Measurements from ENCODE around the gene NCAM1.

NCAM1 gene

GRCh38 chr11:113316256-113316655 lies 355.0 kb downstream of the NCAM1 start:
- H3K36me3 ChIP-seq, result no peaks in the 10 kb centered on the region; the same call in 1 of the 2 replicates
- no peak overlapping the region for H3K27ac ChIP-seq
- H3K4me3 ChIP-seq (ENCODE audit: low read depth, low read length), result no peak overlapping the region
- H3K27me3 ChIP-seq (ENCODE audit: insufficient read depth, low read depth, severe bottlenecking), result no peaks in the 10 kb centered on the region
- TF ChIP-seq CTCF (IDR thresholded peaks at IDR 0.05; ENCODE audit: low read depth, low read length), result no peak
- DNase-seq, result no peak
- H3K9me3 ChIP-seq (ENCODE audit: severe bottlenecking), result no peaks in the 10 kb centered on the region

DNA sequence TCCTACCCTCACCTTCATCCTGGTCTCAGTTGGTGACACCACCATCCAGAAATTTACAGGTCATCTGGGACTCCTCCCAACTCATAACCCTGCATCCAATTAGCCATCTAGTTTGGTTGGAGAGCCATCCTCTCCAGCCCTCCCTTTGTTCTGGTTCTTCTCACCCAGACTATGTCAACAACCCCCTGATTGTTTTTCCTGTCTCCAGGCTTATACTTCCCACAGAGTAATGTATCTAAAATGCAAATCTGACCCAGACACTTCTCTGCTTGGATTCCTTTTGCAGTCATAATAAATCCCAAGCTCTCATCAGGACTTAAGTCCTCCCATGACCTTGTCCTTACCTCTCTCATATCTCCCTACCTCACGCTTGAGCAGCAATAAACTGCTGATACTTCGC lies 356.1 kb downstream of the NCAM1 start:
- Histone ChIP-seq H3K4me3 (ENCODE audit: low read depth, low read length) (no peak overlapping the region), H3K9me3 (ENCODE audit: severe bottlenecking) (no peaks in the 10 kb centered on the region), H3K36me3 (no peaks in the 10 kb centered on the region; the same call in 1 of the 2 replicates), H3K27me3 (ENCODE audit: insufficient read depth, low read depth, severe bottlenecking) (no peaks in the 10 kb centered on the region), H3K27ac (no peak overlapping the region)
- DNase-seq, result no peak
- TF ChIP-seq CTCF (IDR thresholded peaks at IDR 0.05; ENCODE audit: low read depth, low read length), result no peak

GRCh38 chr11:113319085-113319484 lies 357.9 kb downstream of the NCAM1 start:
- no peak for TF ChIP-seq CTCF (IDR thresholded peaks at IDR 0.05; ENCODE audit: low read depth, low read length)
- Histone ChIP-seq H3K36me3 (no peaks in the 10 kb centered on the region; the same call in 1 of the 2 replicates), H3K27ac (no peak overlapping the region), H3K9me3 (ENCODE audit: severe bottlenecking) (no peaks in the 10 kb centered on the region), H3K4me3 (ENCODE audit: low read depth, low read length) (no peak overlapping the region), H3K27me3 (ENCODE audit: insufficient read depth, low read depth, severe bottlenecking) (no peaks in the 10 kb centered on the region)
- DNase-seq, result no peak

GRCh38 chr11:113322158-113322557 lies 360.9 kb downstream of the NCAM1 start:
- Histone ChIP-seq H3K27me3 (ENCODE audit: insufficient read depth, low read depth, severe bottlenecking) (no peaks in the 10 kb centered on the region), H3K27ac (no peak overlapping the region), H3K9me3 (ENCODE audit: severe bottlenecking) (no peaks in the 10 kb centered on the region), H3K36me3 (no peaks in the 10 kb centered on the region; the same call in 1 of the 2 replicates), H3K4me3 (ENCODE audit: low read depth, low read length) (no peak overlapping the region)
- no peak for TF ChIP-seq CTCF (IDR thresholded peaks at IDR 0.05; ENCODE audit: low read depth, low read length)
- DNase-seq, result no peak

DNA sequence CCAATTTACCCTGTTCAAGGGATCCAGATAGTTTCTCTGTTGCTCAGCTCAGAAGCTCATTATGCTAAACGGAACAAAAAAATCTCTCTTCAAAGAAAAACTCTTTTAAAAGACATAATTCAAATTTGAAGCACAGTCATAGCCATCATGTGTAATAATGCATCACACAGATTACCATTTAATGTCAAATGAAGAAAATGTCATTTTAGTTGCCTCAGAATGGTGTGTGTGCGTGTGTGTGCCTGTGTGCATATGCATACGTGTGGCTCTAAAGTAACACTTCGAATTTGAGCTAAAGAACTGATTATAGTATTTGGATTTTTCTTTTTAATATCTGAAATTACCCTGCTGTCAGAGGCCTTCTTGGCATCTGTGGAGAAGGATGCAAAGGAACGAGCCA lies 363.0 kb downstream of the NCAM1 start:
- DNase-seq, result no peak
- no peak for TF ChIP-seq CTCF (IDR thresholded peaks at IDR 0.05; ENCODE audit: low read depth, low read length)
- H3K36me3 ChIP-seq, result no peaks in the 10 kb centered on the region; the same call in 1 of the 2 replicates

More for the DNA sequence above, 363.0 kb downstream of the NCAM1 start:
- no peak overlapping the region for H3K27ac ChIP-seq
- H3K27me3 ChIP-seq (ENCODE audit: insufficient read depth, low read depth, severe bottlenecking), result no peaks in the 10 kb centered on the region
- no peaks in the 10 kb centered on the region for H3K9me3 ChIP-seq (ENCODE audit: severe bottlenecking)
- H3K4me3 ChIP-seq (ENCODE audit: low read depth, low read length), result no peak overlapping the region

Measured in WERI-Rb-1 (cell line).